Activated T-helper 1 cell treated with anti-CD3 and anti-CD28 coated beads, Interleukin-12 subunit alpha, Interleukin-12 subunit beta, Interleukin-2, Interleukin-4 antibody, amounts not matched to agents 30 ng/mL and 10 ng/mL and 1 ng/mL, durations not matched to agents 14 hours and 24 hours and 36 hours (primary cell): ENCODE results near the gene AGAP1. TPM values are rescaled to one million over a fixed set of nuclear protein-coding genes. Genes with fewer than 3 reads are reported as not detected.

Source experiments
- DNase-seq: peaks from one replicate; pipeline ENCODE4 v3.0.0; 2021; ENCODE audit warnings: low spot score
- H3K27ac Mint-ChIP-seq: one replicate; pipeline ENCODE4 v1.8.0; 2021; ENCODE audit warnings: mild to moderate bottlenecking, mixed read lengths
- H3K27me3 Mint-ChIP-seq: one replicate; pipeline ENCODE4 v1.8.0; 2022; ENCODE audit warnings: mild to moderate bottlenecking, moderate library complexity, mixed read lengths; ENCODE audit not compliant: insufficient read depth
- H3K36me3 Mint-ChIP-seq: one replicate; pipeline ENCODE4 v1.8.0; 2021; ENCODE audit warnings: low read depth, mixed read lengths
- H3K4me1 Mint-ChIP-seq: one replicate; pipeline ENCODE4 v1.8.0; 2021; ENCODE audit warnings: low read depth, mixed read lengths
- H3K4me3 Mint-ChIP-seq: one replicate; pipeline ENCODE4 v1.8.0; 2021; ENCODE audit warnings: mild to moderate bottlenecking, moderate library complexity, mixed read lengths
- H3K9me3 Mint-ChIP-seq: one replicate; pipeline ENCODE4 v1.8.0; 2021; ENCODE audit warnings: mixed read lengths
- intact Hi-C: fragments of 100-400 bp; cut with micrococcal nuclease; formaldehyde crosslinking; loops from one replicate; pipeline ENCODE4 v1.15.1; 2024
- total RNA-seq: library from RNA; stranded (reverse); gene quantifications from 2 replicates; pipeline ENCODE4 v1.2.3, GENCODE V29; 2022

Gene AGAP1
- total RNA-seq, 1 donor from 2014 or later: 2.0 TPM

DNA sequence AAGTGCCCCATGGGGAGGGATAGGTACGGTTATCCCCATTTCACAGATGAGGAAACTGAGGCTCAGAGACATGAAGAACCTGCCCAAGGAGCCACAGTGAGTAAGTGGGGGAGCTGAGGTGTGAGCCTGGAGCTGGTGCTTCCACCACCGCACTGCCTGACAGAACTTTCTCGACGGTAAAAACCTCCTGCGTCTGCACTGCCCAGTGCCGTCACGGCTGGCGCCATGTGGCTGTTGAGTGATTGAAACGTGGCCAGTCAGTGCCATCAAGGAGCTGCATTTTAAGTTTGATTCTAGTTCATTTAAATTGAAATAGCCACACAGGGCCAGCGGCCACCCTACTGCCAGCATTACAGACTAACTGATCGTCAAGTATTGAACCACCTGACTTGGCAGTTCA lies 217.1 kb downstream of the AGAP1 start:
- no peak for DNase-seq
- H3K36me3 Mint-ChIP-seq: no peaks in the 10 kb centered on the region
- no peak overlapping the region for H3K27ac Mint-ChIP-seq
- H3K4me3 Mint-ChIP-seq: no peak overlapping the region
- no peaks in the 10 kb centered on the region for H3K4me1 Mint-ChIP-seq
- H3K9me3 Mint-ChIP-seq: no peaks in the 10 kb centered on the region
- intact Hi-C loops: no loop called here
- peaks cover under 1% of the 10 kb centered on the region for H3K27me3 Mint-ChIP-seq

DNA sequence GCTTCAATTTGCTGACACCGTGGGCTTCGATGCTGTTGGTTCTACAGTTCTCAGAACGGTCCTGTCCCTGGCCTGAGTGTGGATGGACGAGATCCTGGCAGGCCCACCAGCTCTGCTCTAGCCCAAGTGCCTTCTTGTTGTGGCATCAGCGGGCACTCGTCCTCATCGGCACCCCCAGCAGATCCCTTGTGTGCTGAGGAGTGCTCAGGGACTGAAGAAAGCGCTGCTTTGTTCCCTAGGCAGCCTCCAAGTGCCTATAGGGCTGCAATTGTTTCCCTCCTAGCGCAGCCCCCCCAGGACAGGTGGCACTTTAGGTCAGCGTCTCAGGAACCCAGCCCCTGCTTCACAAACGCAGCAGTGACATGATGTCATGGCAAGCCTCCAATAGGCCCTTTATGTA lies 217.7 kb downstream of the AGAP1 start:
- no peaks in the 10 kb centered on the region for H3K4me1 Mint-ChIP-seq
- intact Hi-C loops: no loop called here
- no peak overlapping the region for H3K4me3 Mint-ChIP-seq
- no peak for DNase-seq
- H3K27ac Mint-ChIP-seq: no peak overlapping the region
- peaks cover 2% of the 10 kb centered on the region for H3K27me3 Mint-ChIP-seq
- H3K9me3 Mint-ChIP-seq: no peaks in the 10 kb centered on the region
- H3K36me3 Mint-ChIP-seq: no peaks in the 10 kb centered on the region

GRCh38 chr2:235712176-235712575 lies 218.3 kb downstream of the AGAP1 start:
- Mint-ChIP-seq H3K36me3 (no peaks in the 10 kb centered on the region), H3K27me3 (peaks cover 2% of the 10 kb centered on the region), H3K9me3 (no peaks in the 10 kb centered on the region), H3K4me1 (no peaks in the 10 kb centered on the region), H3K27ac (no peak overlapping the region), H3K4me3 (no peak overlapping the region)
- DNase-seq: no peak
- intact Hi-C loops: no loop called here

DNA sequence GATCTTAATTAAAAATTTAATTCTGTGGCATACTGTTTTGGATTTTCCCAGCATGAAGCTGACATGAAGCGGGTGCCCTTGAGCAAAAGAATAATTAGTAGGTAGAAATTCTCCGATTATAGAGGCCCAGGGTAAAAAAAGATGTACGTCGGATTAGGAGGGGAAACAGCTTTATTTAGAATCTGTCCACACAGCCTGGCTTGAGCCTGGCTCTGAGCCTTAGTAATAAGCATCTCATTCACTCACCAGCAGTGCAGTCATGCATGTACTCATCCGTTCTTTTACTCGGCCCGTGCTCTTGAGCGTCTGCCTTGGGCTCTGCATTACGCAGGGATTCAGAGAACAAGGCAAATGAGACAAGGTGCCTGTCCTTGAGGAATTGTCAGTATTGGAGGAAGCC lies 219.3 kb downstream of the AGAP1 start:
- intact Hi-C loops: no loop called here

DNA sequence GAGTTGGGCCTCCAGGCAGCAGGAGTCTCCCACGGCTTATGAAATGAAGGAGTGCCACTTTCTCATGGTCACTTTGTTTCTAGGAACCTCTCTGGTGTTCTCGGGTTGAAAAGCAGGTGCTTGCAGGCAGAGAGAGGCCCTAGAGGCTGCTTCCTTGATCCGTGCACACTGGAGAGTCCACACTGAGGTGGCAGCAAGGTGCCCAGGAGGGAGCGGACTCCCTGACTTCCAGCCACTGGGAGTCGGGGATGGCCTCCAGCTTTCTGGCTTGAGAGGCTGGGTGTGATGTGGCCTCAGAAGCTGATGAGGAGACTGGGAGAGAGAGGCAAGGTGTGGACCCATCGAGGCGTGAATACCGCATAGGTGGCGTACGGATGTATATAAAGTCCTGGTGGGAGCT lies 221.8 kb downstream of the AGAP1 start:
- intact Hi-C loops: no loop called here
- DNase-seq: no peak
- Mint-ChIP-seq H3K27ac (no peak overlapping the region), H3K36me3 (no peaks in the 10 kb centered on the region), H3K27me3 (peaks cover 2% of the 10 kb centered on the region), H3K4me3 (no peak overlapping the region), H3K9me3 (no peaks in the 10 kb centered on the region), H3K4me1 (no peaks in the 10 kb centered on the region)

More for the DNA sequence above, 219.3 kb downstream of the AGAP1 start:
- H3K27me3 Mint-ChIP-seq: peaks cover 2% of the 10 kb centered on the region
- DNase-seq: no peak
- no peak overlapping the region for H3K4me3 Mint-ChIP-seq
- no peaks in the 10 kb centered on the region for H3K4me1 Mint-ChIP-seq
- H3K36me3 Mint-ChIP-seq: no peaks in the 10 kb centered on the region
- no peak overlapping the region for H3K27ac Mint-ChIP-seq
- no peaks in the 10 kb centered on the region for H3K9me3 Mint-ChIP-seq

GRCh38 chr2:235716875-235717496 lies 223.1 kb downstream of the AGAP1 start:
- Mint-ChIP-seq H3K4me3 (no peak overlapping the region), H3K27me3 (peaks cover 7% of the 10 kb centered on the region), H3K4me1 (no peaks in the 10 kb centered on the region)

DNA sequence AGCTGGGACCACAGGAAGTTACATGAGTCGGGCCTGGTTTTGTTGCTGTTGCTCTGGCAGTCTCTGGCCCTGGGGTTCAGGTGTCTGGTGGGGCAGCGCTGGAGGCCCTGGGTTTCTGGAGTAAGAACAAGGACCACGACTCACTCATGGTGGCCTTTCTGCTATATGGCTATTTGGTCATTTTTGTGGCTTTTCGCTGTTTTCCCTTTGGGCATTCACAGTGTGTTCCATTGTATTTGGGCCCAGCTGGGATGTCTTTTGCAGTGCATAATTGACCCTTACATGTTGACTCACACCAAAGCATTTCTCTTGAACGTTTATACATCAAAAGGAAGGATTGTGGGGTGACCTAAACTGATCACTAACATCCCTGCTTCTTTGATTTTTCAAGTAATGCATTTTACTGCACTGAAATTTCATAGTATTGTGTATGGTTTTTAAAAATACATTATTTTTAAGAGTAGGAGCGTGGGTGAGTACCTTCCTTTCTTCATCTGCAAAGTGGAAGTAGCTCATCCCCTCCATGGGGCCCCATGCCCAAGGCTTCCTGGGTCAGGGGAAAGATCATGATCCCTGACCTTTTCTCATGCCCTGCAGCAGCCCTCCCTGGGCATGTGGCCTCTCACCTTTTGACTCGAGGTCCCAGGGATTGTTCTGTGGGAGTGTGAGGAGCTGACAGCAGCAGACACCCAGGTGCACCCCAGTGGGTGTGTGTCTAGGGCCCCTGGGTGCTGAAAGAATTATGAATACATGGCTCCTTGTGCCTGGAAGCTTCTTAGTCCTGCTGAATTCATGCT lies 225.5 kb downstream of the AGAP1 start:
- Mint-ChIP-seq H3K27me3 (peaks cover 8% of the 10 kb centered on the region), H3K4me3 (no peak overlapping the region), H3K4me1 (no peaks in the 10 kb centered on the region), H3K27ac (no peak overlapping the region), H3K36me3 (no peaks in the 10 kb centered on the region), H3K9me3 (no peaks in the 10 kb centered on the region)
- DNase-seq: no peak
- intact Hi-C loops: no loop called here

More at GRCh38 chr2:235716875-235717496, 223.1 kb downstream of the AGAP1 start:
- intact Hi-C loops: no loop called here
- no peak for DNase-seq
- Mint-ChIP-seq H3K36me3 (no peaks in the 10 kb centered on the region), H3K9me3 (no peaks in the 10 kb centered on the region), H3K27ac (no peak overlapping the region)

DNA sequence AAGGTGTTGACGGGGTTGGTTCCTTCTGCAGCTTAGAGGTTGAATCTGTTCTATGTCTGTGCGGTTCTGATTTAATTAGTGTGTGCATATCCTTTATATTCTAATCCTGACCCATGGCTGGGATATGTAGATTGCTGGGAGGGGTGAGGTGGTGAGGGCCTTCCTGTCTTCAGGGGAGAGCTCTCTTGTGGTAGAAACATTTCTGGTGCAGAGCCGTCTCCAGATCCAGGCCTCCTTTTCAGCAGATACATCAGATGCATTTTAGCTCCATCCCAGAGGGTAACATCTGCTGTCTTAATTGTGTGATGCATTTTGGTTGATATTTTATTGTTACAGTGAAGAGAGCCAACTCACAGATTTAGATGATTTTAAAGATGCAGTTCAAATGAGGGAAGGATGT lies 227.8 kb downstream of the AGAP1 start:
- H3K27ac Mint-ChIP-seq: no peak overlapping the region
- no peaks in the 10 kb centered on the region for H3K36me3 Mint-ChIP-seq
- H3K27me3 Mint-ChIP-seq: peaks cover 6% of the 10 kb centered on the region
- no peaks in the 10 kb centered on the region for H3K9me3 Mint-ChIP-seq
- no peak for DNase-seq
- H3K4me1 Mint-ChIP-seq: no peaks in the 10 kb centered on the region
- intact Hi-C loops: no loop called here
- no peak overlapping the region for H3K4me3 Mint-ChIP-seq

DNA sequence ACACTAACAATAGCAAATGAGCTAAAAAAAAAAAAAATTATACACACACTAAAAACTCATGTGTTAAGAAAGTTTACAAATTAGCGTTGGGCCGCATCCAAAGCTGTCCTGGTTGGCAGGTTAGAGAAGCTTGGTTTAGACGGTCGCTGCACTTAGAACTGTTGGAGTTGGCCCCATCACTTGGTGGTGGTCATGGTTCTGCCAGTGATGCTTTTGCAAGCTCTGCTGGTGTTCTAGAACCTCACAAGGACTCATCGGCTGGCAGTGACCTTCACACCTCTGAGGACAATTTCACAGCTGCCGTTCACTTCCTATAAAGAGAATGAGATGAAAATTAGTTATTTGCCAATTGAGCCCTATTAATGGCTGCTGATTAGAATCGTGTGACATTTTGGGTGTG lies 229.0 kb downstream of the AGAP1 start:
- Mint-ChIP-seq H3K27ac (no peak overlapping the region), H3K4me1 (no peaks in the 10 kb centered on the region), H3K27me3 (peaks cover 6% of the 10 kb centered on the region), H3K4me3 (no peak overlapping the region), H3K36me3 (no peaks in the 10 kb centered on the region), H3K9me3 (no peaks in the 10 kb centered on the region)
- intact Hi-C loops: no loop called here
- no peak for DNase-seq

GRCh38 chr2:235723371-235723770 lies 229.5 kb downstream of the AGAP1 start:
- H3K4me1 Mint-ChIP-seq: no peaks in the 10 kb centered on the region
- no peak for DNase-seq
- no peaks in the 10 kb centered on the region for H3K9me3 Mint-ChIP-seq
- H3K36me3 Mint-ChIP-seq: no peaks in the 10 kb centered on the region
- peaks cover 6% of the 10 kb centered on the region for H3K27me3 Mint-ChIP-seq
- intact Hi-C loops: no loop called here
- no peak overlapping the region for H3K4me3 Mint-ChIP-seq
- no peak overlapping the region for H3K27ac Mint-ChIP-seq

DNA sequence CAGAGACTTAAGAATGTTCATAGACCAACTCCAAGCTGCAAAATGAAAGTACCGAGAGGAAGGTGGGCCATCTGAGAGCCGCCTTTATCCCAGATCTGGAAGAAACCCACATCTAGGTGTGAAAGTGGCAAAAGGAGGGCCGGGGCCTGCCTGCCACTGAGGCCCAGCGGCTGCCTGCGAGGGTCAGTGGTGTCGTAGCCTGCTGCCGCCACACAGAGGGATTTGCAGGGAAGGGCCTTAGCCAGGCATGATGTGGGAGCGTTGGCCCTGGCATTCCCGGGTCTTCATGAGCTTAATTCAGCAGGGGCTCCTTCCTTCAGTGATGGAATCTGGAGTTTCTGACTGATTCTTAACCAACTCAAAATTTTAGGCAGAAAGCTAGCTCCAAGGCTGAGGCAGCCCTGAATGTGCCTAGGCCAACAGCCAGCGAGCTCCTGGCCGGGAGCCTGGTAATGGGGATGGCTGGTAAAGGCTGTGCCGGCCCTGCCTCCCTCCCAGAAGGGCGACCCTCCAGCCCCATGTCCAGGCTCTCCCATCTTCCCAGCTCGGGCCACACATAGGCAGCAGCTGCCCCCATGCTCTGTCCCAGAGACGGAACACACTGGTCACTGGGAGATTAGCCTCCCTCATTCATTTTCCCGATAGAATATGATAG lies 230.1 kb downstream of the AGAP1 start:
- Mint-ChIP-seq H3K36me3 (no peaks in the 10 kb centered on the region), H3K9me3 (no peaks in the 10 kb centered on the region), H3K27me3 (peaks cover 6% of the 10 kb centered on the region), H3K4me1 (no peaks in the 10 kb centered on the region), H3K4me3 (no peak overlapping the region), H3K27ac (no peak overlapping the region)
- DNase-seq: no peak
- intact Hi-C loops: no loop called here

DNA sequence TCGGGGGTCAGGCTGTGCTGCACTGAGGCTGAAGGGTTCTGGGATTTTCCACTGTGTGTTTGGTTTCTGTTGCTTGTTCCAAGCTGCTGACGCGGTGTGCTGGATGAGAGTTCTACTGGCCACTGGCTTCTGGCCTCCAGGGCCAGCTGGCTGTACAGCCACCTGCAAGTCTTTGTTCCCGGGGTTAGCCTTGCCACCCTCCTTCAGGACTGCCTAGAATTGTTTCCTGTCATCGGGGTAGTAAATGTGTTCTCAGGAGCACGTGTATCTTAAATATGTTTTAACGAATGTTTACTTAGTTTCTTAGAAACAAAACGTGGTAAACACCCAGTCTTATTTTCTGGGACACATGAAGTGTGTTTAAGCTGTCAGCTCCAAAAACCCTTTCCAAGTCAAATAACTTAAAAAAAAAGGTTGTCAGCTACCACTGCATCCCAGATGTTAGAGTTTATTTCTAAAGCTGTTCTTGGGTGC lies 231.2 kb downstream of the AGAP1 start:
- peaks cover 6% of the 10 kb centered on the region for H3K27me3 Mint-ChIP-seq
- H3K36me3 Mint-ChIP-seq: no peaks in the 10 kb centered on the region
- no peak for DNase-seq
- no peak overlapping the region for H3K27ac Mint-ChIP-seq
- intact Hi-C loops: no loop called here
- H3K4me1 Mint-ChIP-seq: no peaks in the 10 kb centered on the region
- no peak overlapping the region for H3K4me3 Mint-ChIP-seq
- no peaks in the 10 kb centered on the region for H3K9me3 Mint-ChIP-seq

DNA sequence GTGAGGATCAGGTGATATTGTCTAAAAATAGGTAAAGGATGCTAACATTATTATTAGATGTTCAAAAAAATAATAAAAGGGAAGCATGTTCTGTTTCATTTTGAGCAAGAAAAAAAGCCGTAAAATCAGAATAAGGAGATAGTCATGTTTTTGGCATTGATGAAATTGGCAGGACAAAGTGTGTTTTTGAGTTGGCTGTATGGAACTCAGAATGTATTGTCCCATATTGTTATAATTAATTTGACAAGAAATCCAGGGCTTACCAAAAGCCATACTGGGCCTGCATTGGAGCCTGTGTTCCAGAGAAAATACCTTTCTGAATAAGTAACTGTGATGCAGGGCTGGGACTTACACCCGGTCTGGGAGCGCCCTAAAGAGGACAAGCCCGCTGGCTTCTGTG lies 232.0 kb downstream of the AGAP1 start:
- Mint-ChIP-seq H3K9me3 (no peaks in the 10 kb centered on the region), H3K27ac (no peak overlapping the region), H3K36me3 (no peaks in the 10 kb centered on the region), H3K27me3 (peaks cover 6% of the 10 kb centered on the region), H3K4me1 (no peaks in the 10 kb centered on the region), H3K4me3 (no peak overlapping the region)
- intact Hi-C loops: no loop called here
- DNase-seq: no peak
